Suprapubic skin (tissue), 4 donors: ENCODE measurements around the gene PNCK.

Source experiments
- EP300 ChIP-seq: sonication (generic); formaldehyde crosslinking; IDR thresholded peaks from one replicate; pipeline ENCODE4 v1.6.1; 2017; ENCODE audit warnings: antibody characterized with exemption
- POLR2A ChIP-seq, 2 donors: fragments of 450-650 bp; IDR thresholded peaks; one replicate each; pipeline ENCODE4 v1.6.1; 2017; ENCODE audit warnings: antibody characterized with exemption in 2 of 2, mild to moderate bottlenecking in 2 of 2, moderate library complexity in 2 of 2
- POLR2AphosphoS5 ChIP-seq, 3 donors: sonication (generic); formaldehyde crosslinking; IDR thresholded peaks; one replicate each; pipeline ENCODE4 v1.6.1; 2017; ENCODE audit warnings: antibody characterized with exemption in 3 of 3
- TF ChIP-seq, protein P1 (sequence below), 2 donors: fragments of 200-600 bp in 1 of 2; fragments of 450-650 bp in 1 of 2; sonication (generic) in 1 of 2; IDR thresholded peaks; one replicate each; pipeline ENCODE4 v1.5.1; 2016 to 2019; ENCODE audit warnings: antibody characterized with exemption in 2 of 2, mild to moderate bottlenecking in 1 of 2, moderate library complexity in 1 of 2

GRCh38 chrX:153670748-153671588, 2.6 kb downstream of the PNCK start:
- TF ChIP-seq, protein P1, sequence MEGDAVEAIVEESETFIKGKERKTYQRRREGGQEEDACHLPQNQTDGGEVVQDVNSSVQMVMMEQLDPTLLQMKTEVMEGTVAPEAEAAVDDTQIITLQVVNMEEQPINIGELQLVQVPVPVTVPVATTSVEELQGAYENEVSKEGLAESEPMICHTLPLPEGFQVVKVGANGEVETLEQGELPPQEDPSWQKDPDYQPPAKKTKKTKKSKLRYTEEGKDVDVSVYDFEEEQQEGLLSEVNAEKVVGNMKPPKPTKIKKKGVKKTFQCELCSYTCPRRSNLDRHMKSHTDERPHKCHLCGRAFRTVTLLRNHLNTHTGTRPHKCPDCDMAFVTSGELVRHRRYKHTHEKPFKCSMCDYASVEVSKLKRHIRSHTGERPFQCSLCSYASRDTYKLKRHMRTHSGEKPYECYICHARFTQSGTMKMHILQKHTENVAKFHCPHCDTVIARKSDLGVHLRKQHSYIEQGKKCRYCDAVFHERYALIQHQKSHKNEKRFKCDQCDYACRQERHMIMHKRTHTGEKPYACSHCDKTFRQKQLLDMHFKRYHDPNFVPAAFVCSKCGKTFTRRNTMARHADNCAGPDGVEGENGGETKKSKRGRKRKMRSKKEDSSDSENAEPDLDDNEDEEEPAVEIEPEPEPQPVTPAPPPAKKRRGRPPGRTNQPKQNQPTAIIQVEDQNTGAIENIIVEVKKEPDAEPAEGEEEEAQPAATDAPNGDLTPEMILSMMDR (IDR thresholded peaks at IDR 0.05), result no peak
- TF ChIP-seq POLR2A (IDR thresholded peaks at IDR 0.05) (no peak), EP300 (no peak), POLR2AphosphoS5 (IDR thresholded peaks at IDR 0.05) (no peak)
